SH-SY5Y (cell line): ENCODE results near the gene DNM3.

Experiments used
- GATA2 ChIP-seq: IDR thresholded peaks from 2 replicates; pipeline ENCODE4 v1.6.1; 2011; ENCODE audit warnings: mild to moderate bottlenecking, low read depth, low read length
- GATA3 ChIP-seq: IDR thresholded peaks from 2 replicates; pipeline ENCODE4 v1.6.1; 2011; ENCODE audit warnings: low read depth, mild to moderate bottlenecking, low read length, moderate library complexity

DNM3 gene

DNA sequence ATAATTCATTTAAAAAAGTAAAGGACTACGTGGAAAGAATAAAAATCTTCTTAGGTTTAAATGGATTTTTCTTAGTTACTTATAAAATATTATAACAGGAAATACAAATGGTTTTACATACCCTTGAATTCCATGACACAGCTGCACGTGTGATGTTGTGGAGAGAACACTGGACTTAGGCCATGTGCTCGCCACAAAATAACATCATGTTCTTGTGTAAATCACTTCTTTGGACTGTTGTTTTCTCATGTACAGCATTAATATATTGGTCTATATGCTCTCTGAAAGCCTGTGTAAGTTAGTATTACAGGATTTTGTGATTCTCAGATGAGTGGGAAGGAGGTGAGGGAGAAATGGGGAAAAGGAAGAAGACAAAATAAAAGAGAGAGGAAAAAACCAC lies 228.2 kb downstream of the DNM3 start:
- TF ChIP-seq GATA3, result no peak
- no peak for TF ChIP-seq GATA2

DNA sequence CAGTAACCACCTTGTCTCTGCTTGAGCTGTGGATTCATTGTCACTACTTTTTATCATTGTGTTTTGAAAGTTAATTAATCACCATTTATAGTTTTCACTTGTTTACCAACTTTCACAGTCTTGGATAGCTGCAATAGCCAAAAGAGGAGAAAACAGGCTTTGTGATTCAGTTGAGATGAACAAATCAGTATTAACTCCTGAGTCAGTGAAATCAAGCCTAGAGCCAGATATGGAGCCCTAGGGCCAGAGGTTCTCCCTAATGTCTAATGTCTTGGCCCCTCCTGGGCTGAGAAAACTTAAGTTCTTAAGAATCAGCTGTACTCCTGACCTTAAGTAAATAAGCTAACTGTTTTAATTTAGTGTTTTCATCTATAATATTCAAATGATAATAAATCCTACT lies 228.8 kb downstream of the DNM3 start:
- TF ChIP-seq GATA3 (no peak), GATA2 (no peak)

DNA sequence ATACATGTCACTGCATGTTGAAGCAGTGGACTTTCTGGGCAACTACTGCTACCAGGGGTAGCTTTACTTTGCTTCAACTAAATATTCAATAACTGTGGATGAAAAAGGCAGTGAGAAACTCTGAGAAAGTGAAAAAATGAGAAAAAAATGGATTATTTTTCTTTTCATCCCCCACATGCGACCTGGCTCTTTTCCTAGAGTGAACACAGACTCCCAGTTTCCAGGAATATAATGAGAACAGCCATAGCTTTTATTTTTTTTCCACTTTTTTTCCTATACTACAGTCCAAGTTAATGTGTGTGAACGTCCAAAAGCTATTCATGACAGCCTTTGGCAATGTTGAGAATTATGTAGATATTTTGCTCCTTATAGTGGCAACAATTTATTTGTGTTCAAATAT lies 230.4 kb downstream of the DNM3 start:
- TF ChIP-seq GATA2 (no peak), GATA3 (no peak)

DNA sequence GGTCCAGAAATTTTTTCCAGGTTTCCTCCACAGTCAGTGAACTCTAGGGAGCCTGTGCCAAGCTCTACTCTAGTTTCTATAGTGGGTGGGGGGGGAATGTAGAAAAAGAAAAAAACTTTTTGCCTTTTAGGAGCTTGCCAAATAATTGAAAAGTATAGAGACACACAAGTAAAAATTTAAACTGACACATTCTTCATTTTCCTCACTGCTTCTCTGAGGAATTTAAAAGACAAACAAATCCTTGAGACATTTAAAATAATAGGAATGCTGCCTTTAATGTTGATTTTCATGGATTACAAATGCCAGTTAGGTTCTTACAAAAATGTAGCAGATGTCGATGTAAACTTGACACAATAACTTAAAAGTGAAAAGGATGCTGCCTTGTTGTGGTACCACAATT lies 241.9 kb downstream of the DNM3 start:
- no peak for TF ChIP-seq GATA3
- no peak for TF ChIP-seq GATA2

DNA sequence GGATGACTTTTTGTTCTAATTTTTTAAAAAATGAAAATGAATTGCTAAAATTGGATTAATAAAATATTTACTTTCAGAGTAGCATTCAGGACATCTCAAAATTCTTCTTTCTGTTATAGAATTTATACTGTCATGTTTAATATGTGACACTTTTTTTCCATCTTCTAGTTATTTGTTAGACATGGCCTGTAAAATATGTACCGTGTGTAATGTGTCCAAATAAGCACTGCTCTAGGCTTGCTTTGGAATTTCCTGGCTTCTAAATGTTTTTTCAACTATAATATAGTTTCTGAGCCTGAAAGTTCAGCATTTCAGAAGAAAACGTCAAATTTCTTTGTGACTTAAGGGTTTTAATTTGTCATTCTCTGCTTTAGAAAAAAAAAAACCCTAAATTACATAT lies 243.6 kb downstream of the DNM3 start:
- TF ChIP-seq GATA2 (no peak), GATA3 (no peak)

DNA sequence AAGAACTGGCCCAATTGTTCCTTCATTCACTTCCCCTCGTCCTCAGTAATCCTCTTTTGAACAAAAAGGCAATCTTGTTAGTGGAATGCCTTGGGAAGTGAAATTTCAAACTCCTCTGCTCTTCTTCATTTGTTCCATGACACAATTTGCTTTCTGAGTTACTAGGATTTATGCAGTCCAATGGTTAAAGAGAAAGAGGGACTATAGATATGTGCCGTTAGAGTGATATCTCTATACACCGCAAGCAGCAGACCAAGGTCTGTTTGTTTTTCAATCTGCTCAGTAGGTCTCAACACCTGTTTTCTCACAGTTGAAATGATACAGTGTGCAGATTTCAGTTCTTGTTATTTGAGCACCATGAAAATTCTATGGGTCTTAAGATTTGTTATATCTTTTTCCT lies 244.0 kb downstream of the DNM3 start:
- TF ChIP-seq GATA2, result no peak
- no peak for TF ChIP-seq GATA3

DNA sequence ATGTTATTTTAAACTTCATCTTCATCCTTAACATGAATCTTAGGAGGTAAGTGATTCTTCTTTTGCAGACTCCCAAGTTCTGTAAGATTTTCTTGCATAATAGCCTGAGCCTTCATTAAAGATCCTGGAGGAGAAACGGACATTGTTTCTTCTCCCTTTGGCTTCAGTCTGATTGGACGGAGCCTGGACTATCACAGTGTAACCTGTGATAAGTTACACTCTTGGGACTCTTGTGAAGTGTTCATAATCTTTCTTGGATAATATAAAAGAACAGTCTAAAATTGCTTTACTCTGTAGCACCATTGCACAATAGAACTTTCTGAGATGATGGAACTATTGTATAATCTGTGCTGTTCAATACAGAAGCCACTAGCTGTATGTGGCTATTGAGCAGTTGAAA lies 244.8 kb downstream of the DNM3 start:
- TF ChIP-seq GATA2, result no peak
- no peak for TF ChIP-seq GATA3

DNA sequence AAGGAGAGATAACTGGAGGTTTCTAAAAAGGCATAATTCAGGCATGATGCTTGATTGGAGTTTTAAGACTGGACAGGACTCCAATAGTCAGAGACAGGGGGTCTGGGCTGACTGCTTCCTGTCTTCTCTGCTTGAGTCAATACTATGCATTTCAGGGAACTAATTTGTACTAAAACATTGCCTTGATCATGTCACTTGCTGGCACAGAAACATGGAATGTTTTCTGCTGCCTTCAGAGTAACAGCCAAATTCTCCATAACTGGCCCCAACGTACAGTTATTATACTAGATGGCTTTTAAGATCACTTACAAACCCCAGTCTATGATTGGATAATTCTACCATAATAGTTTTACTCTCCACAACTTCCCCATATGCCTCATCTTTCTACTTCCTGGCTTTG lies 247.0 kb downstream of the DNM3 start:
- TF ChIP-seq GATA3 (no peak), GATA2 (no peak)

DNA sequence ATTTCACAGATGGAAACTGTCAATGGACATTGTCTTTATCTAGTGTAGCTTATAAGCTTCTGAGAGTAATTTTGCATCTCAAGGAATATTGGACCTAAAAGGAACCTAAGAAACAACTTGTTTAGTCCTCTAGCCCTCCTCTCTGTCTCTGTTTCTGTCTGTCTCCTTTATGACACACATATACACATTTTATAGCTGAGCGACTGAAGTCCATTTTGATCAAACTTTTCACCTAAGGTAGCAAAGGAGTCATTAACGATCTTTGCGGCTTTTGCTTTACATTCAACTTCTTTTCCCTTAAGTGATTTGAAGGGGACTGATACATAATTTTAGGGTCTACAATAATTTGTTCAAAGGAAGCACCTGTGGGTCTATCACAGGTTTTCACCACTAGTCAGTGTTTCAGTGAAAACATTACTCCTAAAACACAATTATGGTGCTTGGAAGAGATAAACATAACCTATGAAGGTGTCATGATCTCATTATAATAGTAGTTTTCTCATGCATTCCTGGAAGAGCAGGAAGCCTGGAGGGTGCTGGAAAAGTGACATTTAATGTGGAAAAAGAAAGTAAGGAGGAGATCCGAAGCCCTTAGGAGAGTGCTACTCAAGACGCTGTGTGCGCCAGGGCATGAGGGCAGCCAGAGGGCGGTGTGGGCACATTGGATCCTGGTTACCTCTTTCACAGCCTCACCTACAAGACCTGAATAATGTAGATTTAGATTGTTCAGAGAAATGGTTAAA lies 248.6 kb downstream of the DNM3 start:
- TF ChIP-seq GATA3, result no peak
- no peak for TF ChIP-seq GATA2

DNA sequence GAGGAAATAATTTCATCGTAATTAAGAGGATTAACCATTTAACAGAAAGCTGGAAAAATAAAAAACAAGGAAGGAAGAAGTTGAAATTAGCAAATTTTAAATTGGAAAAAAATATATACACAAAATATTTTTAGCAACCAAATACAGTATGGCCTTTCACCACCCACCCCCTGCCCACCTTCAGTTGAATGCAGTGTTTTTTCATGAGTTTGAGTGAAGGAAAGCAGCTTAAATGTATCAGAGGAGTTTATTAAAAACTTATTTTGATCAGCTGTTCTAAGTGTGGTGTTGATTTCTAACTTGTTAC lies 249.2 kb downstream of the DNM3 start:
- TF ChIP-seq GATA2 (no peak), GATA3 (no peak)

DNA sequence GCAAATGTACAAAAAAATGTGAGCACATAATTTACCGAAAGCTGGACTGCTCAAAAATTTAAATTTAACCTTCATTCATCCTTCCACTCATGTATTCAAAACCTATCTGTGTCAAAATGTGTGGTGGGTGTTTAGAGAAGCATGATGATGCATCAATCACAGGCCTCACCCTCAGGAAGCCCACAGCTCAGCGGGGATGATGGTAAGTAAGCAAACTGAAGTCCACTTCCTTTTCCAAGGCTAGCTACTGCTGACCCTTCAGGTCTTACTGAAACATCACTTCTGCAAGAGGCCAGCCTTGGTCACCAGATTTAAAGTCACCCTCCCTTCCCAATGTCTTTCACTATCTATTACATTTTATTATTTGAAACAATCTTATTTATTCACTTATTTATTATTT lies 254.5 kb downstream of the DNM3 start:
- no peak for TF ChIP-seq GATA2

DNA sequence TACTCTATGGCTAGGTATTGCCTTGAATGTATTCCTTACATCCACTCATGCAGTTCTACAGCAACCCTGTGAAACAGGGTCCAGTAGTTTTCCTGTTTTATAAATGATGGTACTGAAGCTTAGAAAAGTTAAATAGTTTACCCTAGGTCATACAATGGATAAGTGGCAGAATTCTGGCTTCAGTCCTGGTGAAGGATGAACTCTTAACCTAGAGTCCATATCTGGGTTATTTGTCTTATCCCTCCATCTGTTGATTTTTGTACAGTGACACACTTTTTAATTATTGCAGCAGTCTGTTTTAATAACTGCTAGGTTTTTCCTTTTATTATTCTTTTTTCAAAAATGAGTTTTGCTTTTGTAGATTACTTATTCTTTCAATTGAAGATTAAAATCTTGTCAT lies 263.9 kb downstream of the DNM3 start:
- TF ChIP-seq GATA2 (no peak), GATA3 (no peak; the same call in none of the 2 replicates)

DNA sequence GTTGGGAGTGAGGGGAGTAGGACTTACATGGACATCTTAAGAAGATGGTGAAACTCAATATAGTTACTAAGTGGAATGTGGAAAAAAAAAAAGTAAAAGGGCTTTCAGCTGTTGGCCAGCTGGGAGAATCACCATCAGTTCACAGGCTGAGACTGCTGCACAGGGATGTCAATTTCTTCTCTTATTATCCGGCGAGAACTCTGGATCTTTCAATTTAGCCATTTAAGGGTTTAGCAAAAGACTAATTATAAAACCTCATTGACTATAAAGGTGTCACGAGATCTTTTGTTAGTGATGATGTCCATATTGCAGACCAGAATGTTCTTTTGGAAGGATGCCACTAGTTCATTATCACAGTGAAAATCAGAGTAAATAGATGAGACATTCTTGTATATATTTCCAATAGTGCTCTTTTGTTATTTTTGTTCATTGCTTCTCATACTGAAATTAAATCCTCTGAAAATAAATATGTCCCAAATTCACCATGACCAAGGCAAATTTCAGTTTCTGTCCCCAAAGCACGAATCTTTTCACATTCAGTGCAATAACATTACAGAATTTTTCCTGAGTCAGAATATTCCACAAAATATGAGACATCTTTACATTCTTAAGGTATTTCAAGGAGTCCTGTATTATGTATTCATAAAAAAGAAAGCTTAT lies 266.1 kb downstream of the DNM3 start:
- TF ChIP-seq GATA3 (no peak), GATA2 (no peak)

DNA sequence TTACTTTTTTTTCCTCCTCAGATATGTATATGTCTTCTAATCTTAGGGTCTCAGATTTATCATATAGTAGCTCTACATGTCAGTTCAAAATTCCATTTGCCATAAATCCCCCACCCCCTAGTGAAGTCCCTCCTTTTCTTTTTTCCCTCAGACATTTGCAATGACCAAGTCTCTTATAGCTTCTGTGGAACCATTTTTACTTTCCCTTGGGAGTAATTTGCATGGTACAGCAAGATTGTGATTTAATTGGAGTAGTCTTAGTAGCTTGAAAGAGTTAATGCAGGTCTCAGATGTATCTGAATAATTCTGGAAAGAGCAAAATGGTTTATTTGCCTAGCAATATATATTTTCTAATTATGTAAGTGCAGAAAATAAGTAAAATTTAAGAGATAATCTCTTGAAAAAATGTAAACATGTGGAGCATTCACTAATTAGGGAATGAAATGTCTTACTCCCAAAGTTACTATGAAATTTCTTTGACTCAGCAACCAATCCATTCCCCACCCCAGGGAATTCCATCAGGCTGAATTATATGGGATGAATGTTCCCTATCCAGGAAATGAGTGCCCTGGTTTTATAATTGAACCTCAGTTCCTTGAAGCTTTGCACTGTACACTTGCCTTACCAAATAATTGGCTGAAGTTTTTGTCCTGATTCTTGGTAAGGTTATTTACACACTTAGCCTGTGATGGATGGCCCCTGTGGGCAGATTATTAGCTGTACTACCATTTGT lies 267.0 kb downstream of the DNM3 start:
- TF ChIP-seq GATA2 (no peak), GATA3 (no peak)

DNA sequence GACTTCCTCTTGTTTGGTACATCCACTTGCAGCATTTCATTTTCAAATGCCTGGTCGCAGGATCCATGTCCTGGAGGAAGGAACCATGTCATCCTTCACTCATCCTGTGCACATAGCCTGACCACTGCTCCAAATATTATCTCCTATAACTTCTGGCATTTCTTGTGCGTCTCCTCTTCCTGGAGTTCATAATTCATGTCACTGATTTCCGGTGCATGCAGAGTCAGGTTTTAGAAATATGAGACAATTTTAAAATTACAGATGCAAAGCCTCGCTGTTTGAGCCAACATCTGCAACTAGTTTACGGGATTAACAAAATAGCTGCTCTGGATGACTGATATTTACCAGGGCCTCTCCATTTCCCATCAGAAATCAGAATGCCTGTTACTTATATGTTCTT lies 268.1 kb downstream of the DNM3 start:
- TF ChIP-seq GATA3 (no peak), GATA2 (no peak)

DNA sequence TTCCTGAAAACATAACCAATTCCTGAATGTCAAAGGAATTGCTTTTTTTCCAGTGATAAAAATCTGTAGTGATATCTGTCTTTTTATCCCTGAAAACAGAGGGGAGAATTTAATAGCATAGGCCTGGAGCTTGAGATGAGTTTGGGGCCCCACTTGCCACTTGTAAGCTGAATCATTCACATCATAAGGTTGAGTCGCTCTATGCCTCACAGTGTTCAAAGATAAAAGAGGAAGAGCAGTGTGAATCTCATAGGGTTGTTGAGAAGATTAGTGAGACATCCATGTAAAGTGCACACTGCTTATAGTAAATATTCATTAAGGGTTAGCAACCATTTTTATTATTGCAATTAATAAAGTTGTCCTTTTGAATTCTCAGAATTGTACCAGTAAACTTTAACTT lies 271.3 kb downstream of the DNM3 start:
- TF ChIP-seq GATA2 (no peak), GATA3 (no peak)
